ENCODE data around the gene RHAG.
A peak's percentile ranks its signal among the peaks of the same experiment; 100 is the strongest.
"Not testable (repeated sequence)": the region's sequence is repeated elsewhere in the genome, so short reads cannot be mapped to it uniquely, and the experiment has no call there.

Gene RHAG

GRCh38 chr6:49635978-49636712 lies 494 bp downstream of the RHAG start:
- DNase-seq (ENCODE audit: low spot score): no peak

DNA sequence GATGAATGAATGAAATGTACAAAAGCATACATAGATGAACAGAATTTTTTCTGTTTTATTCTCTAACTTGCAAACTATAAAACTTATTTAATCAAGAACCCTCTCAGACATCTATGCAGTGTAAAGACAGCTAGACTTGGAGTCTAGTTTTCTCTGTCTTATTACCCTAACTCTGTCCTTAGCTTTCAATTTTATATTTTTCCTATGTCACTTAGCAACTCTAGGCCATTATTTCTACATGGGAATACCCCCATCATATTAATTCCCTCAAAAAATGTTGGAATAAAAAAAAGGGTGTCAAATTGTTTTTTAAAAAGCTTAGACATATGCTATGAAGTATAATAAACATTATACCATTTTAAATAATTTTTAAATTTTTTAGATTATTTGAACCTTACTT lies 1.2 kb downstream of the RHAG start:
- DNase-seq (ENCODE audit: low spot score): no peak

DNA sequence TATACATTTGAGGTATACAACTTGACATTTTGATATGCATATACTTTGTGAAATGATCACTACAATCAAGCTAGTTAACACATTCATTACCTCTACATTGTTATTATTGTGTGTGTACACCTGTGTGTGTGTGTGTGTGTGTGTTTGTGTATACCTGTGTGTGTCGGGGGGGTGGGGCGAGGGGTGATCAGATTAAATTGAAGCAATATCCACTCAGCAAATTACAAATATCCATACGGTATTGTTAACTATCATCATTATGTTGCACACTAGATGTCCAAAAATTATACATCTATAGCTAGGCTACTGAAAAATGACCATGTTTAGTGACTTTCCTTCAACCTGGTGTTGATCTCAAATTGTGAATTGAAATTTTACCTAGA lies 1.8 kb downstream of the RHAG start:
- no peak for DNase-seq (ENCODE audit: low spot score)

GRCh38 chr6:49634092-49634835 lies 2.4 kb downstream of the RHAG start:
- DNase-seq (ENCODE audit: low spot score): no peak

DNA sequence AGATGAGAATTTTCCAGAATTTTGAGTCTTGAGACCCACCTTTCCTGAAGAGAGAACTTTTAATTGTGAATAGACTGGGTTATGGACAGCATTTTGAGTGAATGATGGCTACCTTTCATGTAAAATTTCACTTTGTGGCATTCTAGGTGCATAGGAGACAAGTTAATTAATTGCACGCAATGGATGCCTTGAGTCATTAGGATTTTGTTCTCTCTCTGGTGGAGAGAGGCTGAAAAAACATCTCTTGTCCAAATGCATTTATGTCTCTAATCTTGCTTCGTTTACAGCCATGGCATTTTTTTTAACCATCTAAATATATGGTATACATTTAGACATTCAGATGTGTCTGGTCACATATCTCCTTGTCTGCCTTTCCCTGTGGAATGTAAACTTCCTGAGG lies 3.1 kb downstream of the RHAG start:
- no peak for DNase-seq (ENCODE audit: low spot score)

DNA sequence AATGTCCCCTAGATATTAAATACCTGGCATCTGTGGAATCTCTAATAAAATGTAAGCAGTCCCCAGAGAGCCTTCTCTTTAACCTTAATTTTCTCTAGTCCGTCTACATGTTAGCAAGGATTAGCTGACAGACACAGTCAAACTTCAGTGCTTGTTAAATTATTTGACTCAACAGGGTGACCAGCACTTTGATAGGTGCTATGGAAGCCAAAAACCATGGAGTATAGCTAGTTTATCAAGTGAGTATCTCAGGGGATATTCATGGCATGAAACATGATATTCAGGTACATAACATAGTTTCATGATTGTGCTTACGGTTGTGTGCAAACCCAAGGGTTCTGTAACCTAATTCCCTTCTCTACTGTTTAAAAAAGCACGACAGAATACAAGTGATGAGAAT lies 3.9 kb downstream of the RHAG start:
- DNase-seq (ENCODE audit: low spot score): no peak

GRCh38 chr6:49629485-49630088 lies 7.1 kb downstream of the RHAG start:
- DNase-seq (ENCODE audit: low spot score): not testable (repeated sequence)

- no peak for DNase-seq (ENCODE audit: low spot score)
These were observed 9.8 kb downstream of the RHAG start for GRCh38 chr6:49626811-49627210.

DNA sequence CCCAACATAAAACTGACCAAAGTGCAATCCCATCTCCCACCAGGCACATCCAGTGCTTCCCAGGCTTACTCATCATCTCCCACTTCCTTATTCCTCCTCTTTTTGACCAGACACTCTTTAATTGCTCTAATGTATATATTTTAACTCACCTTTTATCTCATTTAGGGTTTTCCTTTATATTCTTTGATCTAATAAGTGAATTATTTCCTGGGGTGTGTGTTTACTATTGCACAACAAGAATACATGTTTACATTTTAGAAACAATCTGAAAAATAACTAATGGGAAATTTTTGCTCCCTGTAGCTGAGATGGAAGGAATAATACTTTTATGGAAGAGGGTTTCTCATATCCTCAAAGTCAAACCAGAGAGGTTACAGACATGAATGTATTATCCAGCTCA lies 18.4 kb downstream of the RHAG start:
- DNase-seq (ENCODE audit: low spot score): no peak

- DNase-seq (ENCODE audit: low spot score): not testable (repeated sequence)
These were observed 22.5 kb downstream of the RHAG start for GRCh38 chr6:49614144-49614543.

DNA sequence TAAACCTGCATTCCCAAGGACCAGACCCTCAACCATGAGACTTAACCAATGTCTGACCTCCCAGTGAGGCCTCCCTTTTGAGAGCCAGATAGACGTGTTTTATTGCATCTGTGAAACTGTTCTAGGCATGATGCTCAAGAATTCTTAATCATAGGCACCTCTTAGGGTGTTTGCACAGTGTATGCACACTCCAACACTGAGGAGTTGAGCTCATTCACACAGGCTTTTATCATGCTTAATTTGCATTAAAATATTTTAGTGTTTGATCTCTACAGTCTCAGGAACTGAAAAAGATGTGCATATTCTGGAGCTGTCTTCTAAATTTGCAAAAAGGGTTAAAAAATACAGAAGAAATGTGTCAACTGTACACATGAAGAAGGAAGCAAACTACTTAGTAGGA lies 27.4 kb downstream of the RHAG start:
- DNase-seq (ENCODE audit: low spot score): no peak

DNA sequence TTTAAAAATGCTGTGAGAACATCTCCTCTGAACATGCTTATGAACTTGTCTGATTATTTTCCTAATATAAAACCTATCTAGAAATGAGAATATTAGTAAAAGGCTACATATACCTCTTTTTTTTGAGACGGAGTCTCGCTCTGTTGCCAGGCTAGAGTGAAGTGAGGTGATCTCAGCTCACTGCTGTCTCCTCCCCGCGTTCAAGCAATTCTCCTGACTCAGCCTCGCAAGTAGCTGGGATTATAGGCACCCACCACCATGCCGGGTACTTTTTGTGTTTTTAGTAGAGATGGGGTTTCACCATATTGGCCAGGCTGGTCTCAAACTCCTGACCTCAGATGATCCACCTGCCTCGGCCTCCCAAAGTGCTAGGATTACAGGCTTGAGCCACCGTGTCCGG lies 28.4 kb downstream of the RHAG start:
- not testable (repeated sequence) for DNase-seq (ENCODE audit: low spot score)

DNA sequence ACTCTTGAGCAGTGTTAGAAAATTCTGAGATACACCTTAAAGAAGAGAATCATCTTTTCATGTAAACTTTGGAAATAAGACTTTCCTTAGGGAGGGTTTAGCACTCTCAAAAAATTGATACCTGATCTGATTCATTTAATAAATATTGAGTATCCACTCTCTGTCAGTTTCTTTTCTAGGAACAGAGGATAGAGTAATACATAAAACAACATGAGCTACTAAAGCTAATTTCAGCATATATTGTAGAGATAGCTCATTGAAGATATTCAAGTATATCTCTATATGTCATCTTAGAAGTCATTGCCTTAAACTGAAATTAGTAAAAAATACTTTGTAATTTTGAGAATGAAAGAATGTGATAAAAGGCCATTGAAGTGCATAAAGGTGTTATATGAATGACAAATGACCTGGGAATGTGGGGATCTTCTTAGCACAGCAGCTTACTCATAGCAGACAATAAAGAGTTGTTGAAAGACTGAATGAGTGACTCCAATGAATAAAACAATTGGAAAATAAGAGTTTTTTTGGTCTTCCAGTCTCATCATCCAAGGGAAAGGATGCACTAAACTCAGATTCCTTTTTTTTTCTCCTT lies 29.2 kb downstream of the RHAG start:
- DNase-seq (ENCODE audit: low spot score): no peak

DNA sequence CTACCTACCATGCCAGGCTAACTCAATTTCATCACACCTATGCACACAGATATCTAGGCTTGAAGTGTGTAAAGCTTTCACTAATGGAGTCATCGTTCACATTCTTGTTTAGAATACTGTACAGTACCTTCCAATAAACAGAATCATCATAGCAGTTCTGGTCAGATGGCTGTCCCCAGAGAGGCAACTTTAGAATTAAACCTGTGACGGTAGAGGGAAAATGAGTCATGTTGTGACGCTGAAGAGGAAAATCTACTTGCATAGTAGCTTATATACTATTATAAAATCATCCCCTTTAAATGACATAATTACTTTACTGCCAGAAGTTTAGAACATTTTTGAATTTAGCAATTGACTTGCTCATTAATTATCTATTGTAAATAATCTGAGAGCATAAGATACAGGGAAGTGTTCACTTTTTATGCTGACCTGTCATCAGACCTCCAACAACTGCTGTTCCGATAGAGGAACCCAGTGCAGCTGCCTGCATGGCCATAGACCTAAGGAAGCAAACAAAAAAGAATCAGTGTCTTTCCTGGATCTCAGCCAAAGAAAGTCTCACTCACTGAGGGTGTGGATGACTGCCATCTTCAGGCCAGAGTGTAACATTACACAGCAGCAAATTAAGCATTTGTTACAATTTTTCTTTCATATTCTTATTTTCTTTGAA lies 29.8 kb downstream of the RHAG start:
- DNase-seq (ENCODE audit: low spot score): peak; percentile 94

DNA sequence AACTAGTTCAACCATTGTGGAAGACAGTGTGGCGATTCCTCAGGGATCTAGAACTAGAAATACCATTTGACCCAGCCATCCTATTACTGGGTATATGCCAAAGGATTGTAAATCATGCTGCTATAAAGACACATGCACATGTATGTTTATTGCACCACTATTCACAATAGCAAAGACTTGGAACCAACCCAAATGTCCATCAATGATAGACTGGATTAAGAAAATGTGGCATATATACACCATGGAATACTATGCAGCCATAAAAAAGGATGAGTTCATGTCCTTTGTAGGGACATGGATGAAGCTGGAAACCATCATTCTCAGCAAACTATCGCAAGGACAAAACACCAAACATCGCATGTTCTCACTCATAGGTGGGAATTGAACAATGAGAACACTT lies 32.6 kb downstream of the RHAG start:
- not testable (repeated sequence) for DNase-seq (ENCODE audit: low spot score)

- not testable (repeated sequence) for DNase-seq (ENCODE audit: low spot score)
These were observed 49.4 kb downstream of the RHAG start for GRCh38 chr6:49587262-49587661.

DNA sequence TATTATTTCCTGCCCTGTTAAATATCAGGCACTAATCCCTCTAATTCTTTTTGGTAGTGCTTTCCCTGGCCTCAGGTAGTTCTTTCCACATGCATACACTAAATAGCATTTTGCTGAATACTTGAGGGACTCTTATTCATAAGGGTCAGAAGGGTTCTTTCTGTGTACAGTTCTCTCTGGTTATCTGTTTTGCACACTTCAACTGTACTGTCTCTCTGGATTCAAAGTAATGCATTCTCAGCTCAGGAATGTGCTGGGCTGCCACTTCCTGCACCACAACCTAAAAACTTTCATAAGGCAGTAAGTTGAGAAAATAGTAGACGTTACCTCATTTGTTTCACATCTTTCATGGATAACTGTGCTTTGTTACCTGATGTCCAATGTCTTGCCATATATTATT lies 54.1 kb downstream of the RHAG start:
- DNase-seq (ENCODE audit: low spot score): no peak

DNA sequence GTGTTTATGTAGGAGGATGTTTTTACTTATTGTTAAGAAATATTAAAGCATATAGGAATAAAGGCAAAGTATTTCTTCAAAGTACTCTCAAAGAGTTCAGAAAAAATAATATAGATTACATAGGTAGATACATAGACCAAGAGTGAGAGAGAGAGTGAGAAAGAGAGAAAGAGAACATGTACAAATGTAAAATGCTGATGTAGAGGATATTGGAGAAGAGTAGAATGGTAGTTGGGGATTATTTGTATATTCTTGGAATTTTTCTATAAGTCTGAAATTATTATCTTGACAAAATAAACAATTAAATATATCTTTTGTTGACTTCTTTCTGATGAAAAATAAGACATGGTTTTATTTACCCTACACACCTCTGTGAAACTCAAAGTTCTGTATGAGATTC lies 57.0 kb downstream of the RHAG start:
- DNase-seq (ENCODE audit: low spot score): no peak

DNA sequence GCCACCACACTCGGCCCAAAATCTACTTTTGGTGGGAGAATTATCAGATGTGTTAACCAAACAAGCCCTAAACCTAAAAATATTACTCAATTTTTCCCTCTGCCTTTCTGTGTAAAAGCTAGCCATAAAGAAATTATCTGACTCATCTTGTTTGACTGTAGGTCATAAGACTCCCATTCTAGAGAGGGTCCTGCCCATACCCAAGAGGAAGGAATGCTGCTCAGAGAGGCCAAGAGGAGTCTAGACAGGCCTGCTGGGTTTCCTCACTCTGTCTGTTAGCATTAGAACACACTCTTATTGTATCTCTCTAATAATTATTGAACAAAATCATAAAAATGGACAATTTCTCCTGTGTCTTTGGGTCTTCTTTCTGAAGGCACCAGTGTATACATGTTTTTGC lies 60.0 kb downstream of the RHAG start:
- no peak for DNase-seq (ENCODE audit: low spot score)

DNA sequence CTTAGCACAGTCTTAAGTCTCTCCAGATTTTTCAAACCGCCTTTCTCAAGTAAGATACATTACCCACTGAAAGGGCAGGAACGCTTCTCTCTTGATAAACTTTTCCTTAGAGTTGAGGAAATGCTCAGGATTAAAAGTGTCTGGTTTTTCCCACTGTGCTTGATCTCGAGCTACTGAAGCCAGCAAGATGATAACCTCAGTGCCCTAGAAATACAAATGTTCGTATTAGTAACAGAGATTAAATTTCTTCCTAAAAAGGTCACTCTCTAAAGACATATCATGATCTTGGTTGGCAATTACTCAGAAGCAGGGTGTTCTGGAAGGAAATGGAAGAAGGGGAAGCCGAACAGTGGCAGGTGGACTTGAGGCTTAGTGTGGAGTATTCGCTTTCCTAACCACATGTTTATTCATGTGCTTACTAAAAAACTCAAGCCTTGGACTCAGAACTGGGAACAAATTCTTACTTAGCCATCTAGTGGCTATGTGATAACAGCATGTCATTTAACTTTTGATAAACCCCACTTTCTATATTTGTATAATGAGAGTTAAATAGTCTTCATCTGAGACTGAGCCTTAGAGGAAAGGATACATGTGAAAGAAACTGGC lies 66.1 kb downstream of the RHAG start:
- DNase-seq (ENCODE audit: low spot score): peak; percentile 33

DNA sequence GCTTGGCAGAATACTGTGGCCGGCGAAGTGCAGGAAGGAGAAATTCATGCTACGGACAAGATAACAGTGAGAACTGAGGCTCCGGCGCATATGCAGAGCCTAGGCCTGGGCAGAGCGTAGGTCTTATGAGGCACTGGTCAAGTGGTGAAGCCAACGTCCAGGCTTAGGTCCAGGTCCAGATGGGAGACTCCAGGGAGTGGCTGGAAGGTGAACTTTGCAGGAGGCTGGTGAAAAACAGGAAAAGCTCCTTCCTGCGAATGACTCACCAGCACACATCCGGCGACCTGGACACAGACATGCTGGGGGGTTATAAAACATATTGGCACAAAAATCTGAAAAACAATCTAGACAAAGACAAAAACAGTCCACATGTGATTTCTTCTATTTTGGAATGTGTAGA lies 70.8 kb downstream of the RHAG start:
- DNase-seq (ENCODE audit: low spot score): no peak

DNA sequence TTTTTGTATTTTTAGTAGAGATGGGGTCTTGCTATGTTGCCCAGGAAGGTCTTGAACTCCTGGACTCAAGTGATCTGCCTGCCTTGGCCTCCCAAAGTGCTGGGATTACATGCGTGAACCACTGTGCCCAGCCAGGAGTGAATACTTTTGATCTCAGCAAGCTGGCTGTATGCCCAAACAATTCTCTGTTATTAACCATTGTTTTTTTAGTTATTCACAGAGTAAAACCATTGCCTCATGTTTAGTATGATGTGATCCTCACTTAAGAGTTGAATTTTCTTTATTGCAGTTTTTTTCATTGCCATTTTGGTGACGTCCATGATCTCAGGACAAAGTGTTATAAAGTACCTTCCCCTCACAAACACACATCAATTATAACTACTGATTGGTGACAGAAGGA lies 71.4 kb downstream of the RHAG start:
- DNase-seq (ENCODE audit: low spot score): no peak
